Ishikawa (cell line): ENCODE data around the gene ANAPC16.

Experiments
- CEBPB ChIP-seq: IDR thresholded peaks from 2 replicates; pipeline ENCODE4 v1.6.1; 2012
- CREB1 ChIP-seq: IDR thresholded peaks from 2 replicates; pipeline ENCODE4 v1.6.1; 2012; ENCODE audit warnings: low read depth
- EGR1 ChIP-seq: IDR thresholded peaks from 2 replicates; pipeline ENCODE4 v1.6.1; 2012
- EP300 ChIP-seq: IDR thresholded peaks from 2 replicates; pipeline ENCODE4 v1.6.1; 2012; ENCODE audit warnings: borderline replicate concordance
- FOXM1 ChIP-seq: IDR thresholded peaks from 2 replicates; pipeline ENCODE4 v1.6.1; 2012; ENCODE audit warnings: low read depth, borderline replicate concordance
- MAX ChIP-seq: IDR thresholded peaks from 2 replicates; pipeline ENCODE4 v1.6.1; 2012
- NFIC ChIP-seq: IDR thresholded peaks from 2 replicates; pipeline ENCODE4 v1.6.1; 2012
- RAD21 ChIP-seq: IDR thresholded peaks from 2 replicates; pipeline ENCODE4 v1.6.1; 2012; ENCODE audit warnings: low read depth
- REST ChIP-seq: IDR thresholded peaks from 2 replicates; pipeline ENCODE4 v1.6.1; 2012; ENCODE audit warnings: low read depth, mild to moderate bottlenecking
- TAF1 ChIP-seq: IDR thresholded peaks from 2 replicates; pipeline ENCODE4 v1.6.1; 2012; ENCODE audit warnings: low read depth, mild to moderate bottlenecking
- TCF12 ChIP-seq: IDR thresholded peaks from 2 replicates; pipeline ENCODE4 v1.6.1; 2012; ENCODE audit warnings: low read depth
- TEAD4 ChIP-seq: IDR thresholded peaks from 2 replicates; pipeline ENCODE4 v1.6.1; 2012
- USF1 ChIP-seq: IDR thresholded peaks from 2 replicates; pipeline ENCODE4 v1.6.1; 2012
- YY1 ChIP-seq: IDR thresholded peaks from 2 replicates; pipeline ENCODE4 v1.6.1; 2012; ENCODE audit warnings: low read depth
- ZBTB7A ChIP-seq: IDR thresholded peaks from 2 replicates; pipeline ENCODE4 v1.6.1; 2012; ENCODE audit warnings: low read depth

The ANAPC16 gene

GRCh38 chr10:72238392-72239175, 22.8 kb downstream of the ANAPC16 start:
- TF ChIP-seq EP300 (no peak), CEBPB (no peak), USF1 (no peak), REST (no peak), ZBTB7A (no peak), TEAD4 (no peak), EGR1 (no peak), RAD21 (no peak), FOXM1 (no peak), NFIC (no peak), TAF1 (no peak), YY1 (no peak)

GRCh38 chr10:72239409-72239808, 23.6 kb downstream of the ANAPC16 start:
- no peak for TF ChIP-seq REST
- TF ChIP-seq TCF12, result no peak
- TF ChIP-seq RAD21, result no peak
- TF ChIP-seq CREB1, result no peak
- no peak for TF ChIP-seq TAF1
- TF ChIP-seq ZBTB7A, result no peak
- TF ChIP-seq USF1, result no peak
- TF ChIP-seq NFIC, result no peak
- TF ChIP-seq TEAD4, result no peak
- no peak for TF ChIP-seq EGR1
- no peak for TF ChIP-seq MAX
- TF ChIP-seq YY1, result no peak
- no peak for TF ChIP-seq EP300
- TF ChIP-seq FOXM1, result no peak

- no peak for TF ChIP-seq RAD21
- TF ChIP-seq YY1, result no peak
- TF ChIP-seq NFIC, result no peak
- TF ChIP-seq TAF1, result no peak
- TF ChIP-seq REST, result no peak
- TF ChIP-seq CEBPB, result no peak
- no peak for TF ChIP-seq TEAD4
- TF ChIP-seq EGR1, result no peak
- no peak for TF ChIP-seq ZBTB7A
These were observed 24.6 kb downstream of the ANAPC16 start for GRCh38 chr10:72240371-72240770.

GRCh38 chr10:72241691-72242252, 26.0 kb downstream of the ANAPC16 start:
- no peak for TF ChIP-seq CEBPB
- no peak for TF ChIP-seq RAD21
- no peak for TF ChIP-seq TEAD4
- no peak for TF ChIP-seq TCF12
- no peak for TF ChIP-seq REST
- no peak for TF ChIP-seq CREB1
- no peak for TF ChIP-seq USF1
- TF ChIP-seq TAF1, result no peak
- no peak for TF ChIP-seq NFIC
- no peak for TF ChIP-seq EGR1
- no peak for TF ChIP-seq FOXM1
- TF ChIP-seq EP300, result no peak
- no peak for TF ChIP-seq YY1
- no peak for TF ChIP-seq ZBTB7A
